ENCODE results near the gene PYGO2. TPM values are rescaled to one million over a fixed set of nuclear protein-coding genes. Genes with fewer than 3 reads are reported as not detected.

PYGO2 gene
- total RNA-seq, 4 donors from 2014 or later, result 13.4 to 23.9 (median 14.8) TPM

GRCh38 chr1:155002464-155003226 is 41.1 kb upstream of the PYGO2 start, which contains the start of gene ZBTB7B:
Gene ZBTB7B, plus strand, starts transcription at chr1:155002802. Its CDS starts 11,859 bp downstream, at chr1:155014661.
- TF ChIP-seq, protein P1, sequence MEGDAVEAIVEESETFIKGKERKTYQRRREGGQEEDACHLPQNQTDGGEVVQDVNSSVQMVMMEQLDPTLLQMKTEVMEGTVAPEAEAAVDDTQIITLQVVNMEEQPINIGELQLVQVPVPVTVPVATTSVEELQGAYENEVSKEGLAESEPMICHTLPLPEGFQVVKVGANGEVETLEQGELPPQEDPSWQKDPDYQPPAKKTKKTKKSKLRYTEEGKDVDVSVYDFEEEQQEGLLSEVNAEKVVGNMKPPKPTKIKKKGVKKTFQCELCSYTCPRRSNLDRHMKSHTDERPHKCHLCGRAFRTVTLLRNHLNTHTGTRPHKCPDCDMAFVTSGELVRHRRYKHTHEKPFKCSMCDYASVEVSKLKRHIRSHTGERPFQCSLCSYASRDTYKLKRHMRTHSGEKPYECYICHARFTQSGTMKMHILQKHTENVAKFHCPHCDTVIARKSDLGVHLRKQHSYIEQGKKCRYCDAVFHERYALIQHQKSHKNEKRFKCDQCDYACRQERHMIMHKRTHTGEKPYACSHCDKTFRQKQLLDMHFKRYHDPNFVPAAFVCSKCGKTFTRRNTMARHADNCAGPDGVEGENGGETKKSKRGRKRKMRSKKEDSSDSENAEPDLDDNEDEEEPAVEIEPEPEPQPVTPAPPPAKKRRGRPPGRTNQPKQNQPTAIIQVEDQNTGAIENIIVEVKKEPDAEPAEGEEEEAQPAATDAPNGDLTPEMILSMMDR (IDR thresholded peaks at IDR 0.05; ENCODE audit: low read depth), result no peak

DNA sequence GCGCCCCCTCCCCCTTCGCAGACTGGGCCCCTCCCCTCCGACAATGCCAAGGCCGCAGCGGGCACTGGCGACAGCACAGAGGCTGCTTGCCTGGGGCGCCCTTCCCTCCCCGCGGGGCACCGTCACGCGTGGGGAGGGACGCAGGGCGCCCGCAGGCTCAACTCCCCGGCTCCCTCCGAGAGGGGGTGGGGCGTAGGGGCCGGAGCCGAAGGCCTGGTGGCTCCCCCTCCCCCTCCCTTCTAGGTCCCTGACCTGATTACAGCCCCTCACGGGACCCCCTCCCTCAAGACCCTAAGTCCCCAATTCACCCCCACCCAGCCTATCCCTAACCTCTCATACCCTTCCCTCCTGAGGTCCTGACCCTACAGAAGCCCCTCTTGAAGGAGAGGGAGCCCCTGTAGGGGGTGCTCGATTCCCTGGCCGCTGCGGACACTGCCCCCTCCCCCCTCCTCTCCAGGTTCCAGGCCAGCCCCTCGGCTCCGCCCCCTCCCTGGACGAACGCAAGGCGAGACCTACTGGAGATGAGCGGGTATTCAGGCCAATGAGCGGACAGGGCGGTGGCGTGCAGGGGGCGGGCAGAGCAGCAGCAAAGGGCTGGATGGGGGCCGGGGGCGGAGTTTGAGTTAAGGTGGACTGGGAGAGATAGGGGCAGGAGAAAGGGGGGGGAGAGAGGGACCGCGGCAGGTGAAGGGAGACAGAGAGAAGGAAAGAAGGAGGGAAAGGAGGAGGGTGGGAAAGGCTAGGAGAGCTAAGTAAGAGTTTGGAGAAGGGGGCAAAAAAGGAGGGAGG is 40.3 kb upstream of the PYGO2 start:
- TF ChIP-seq, protein P1 (IDR thresholded peaks at IDR 0.05; ENCODE audit: low read depth), result no peak

GRCh38 chr1:155001425-155001674 is 39.8 kb upstream of the PYGO2 start:
- TF ChIP-seq, protein P1 (IDR thresholded peaks at IDR 0.05; ENCODE audit: low read depth), result no peak

GRCh38 chr1:155000726-155001424 is 39.3 kb upstream of the PYGO2 start:
- TF ChIP-seq, protein P1 (IDR thresholded peaks at IDR 0.05; ENCODE audit: low read depth), result no peak

- TF ChIP-seq, protein P1 (IDR thresholded peaks at IDR 0.05; ENCODE audit: low read depth), result no peak
Measured at GRCh38 chr1:155000411-155000725, 38.8 kb upstream of the PYGO2 start.

DNA sequence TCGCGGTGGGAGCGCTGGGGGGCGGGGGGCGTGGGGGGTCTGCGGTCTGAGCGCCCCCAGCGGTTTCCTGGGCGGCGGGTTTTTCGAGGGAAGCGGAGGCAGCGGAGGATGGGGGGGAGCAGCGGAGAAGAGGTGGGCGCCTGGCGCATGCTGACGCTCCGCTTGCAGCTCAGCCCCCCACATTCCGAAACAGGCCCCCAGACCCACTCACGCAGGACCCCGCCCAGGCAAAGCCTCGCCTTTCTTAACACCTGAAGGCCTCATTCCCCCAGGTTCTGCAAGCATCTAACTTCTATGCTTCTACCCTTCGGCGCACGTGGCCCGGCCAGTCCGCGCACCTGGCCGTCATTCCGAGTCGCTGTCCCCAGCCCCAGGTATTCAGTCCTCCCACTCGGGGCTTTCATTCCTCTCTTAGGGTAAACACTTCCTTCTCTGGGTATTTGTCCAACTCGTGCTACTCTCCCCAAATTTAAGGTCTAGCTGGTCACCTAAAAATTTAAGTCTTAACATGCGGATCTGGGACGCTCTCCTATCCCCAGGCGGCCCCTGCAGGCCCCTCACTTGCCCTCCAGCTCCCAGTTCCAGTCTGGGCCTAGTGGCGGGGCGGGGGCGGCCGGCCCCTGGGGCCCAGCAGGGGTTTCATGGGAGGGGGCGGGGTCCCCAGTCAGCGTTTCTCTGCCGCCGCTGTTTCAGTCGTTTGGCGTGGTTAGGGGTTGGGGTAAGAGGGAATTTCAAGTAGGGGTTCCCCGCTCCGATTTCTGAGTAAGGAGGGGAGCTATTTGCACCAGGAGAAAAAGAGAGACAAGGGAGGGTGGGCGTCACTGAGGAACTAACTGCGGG is 38.2 kb upstream of the PYGO2 start:
- TF ChIP-seq, protein P1 (IDR thresholded peaks at IDR 0.05; ENCODE audit: low read depth), result no peak
